HepG2 (cell line): ENCODE results near the gene OR5T3.

Experiments used
- BCL3 ChIP-seq: sonication (generic); formaldehyde crosslinking; IDR thresholded peaks from 2 replicates; pipeline ENCODE4 v1.5.1; 2020; ENCODE audit warnings: mild to moderate bottlenecking, missing genetic modification reagents, moderate library complexity
- EP300 ChIP-seq, 3 experiments: sonication (generic) in 1 of 3; formaldehyde crosslinking in 1 of 3; IDR thresholded peaks; 2 replicates each; pipeline versions ENCODE4 v1.5.1 to v1.6.1; 2011 to 2020; ENCODE audit warnings: low read depth in 2 of 3, low read length in 2 of 3, borderline replicate concordance in 1 of 3, improper control_type of control experiment in 1 of 3, mild to moderate bottlenecking in 1 of 3, missing genetic modification reagents in 1 of 3, moderate library complexity in 1 of 3
- HNF1A ChIP-seq, 2 experiments: sonication (generic) in 1 of 2; formaldehyde crosslinking in 1 of 2; IDR thresholded peaks; 2 replicates each; pipeline versions ENCODE4 v1.4.0 to v1.6.1; 2016 to 2020; ENCODE audit warnings: borderline replicate concordance in 1 of 2, low read depth in 1 of 2, mild to moderate bottlenecking in 1 of 2, missing genetic modification reagents in 1 of 2
- MLX ChIP-seq: IDR thresholded peaks from 2 replicates; pipeline ENCODE4 v1.6.1; 2016
- ZNF121 ChIP-seq: sonication (generic); formaldehyde crosslinking; IDR thresholded peaks from 2 replicates; pipeline ENCODE4 v1.5.0; 2020; ENCODE audit warnings: mild to moderate bottlenecking, missing genetic modification reagents
- ZNF44 ChIP-seq: sonication (generic); formaldehyde crosslinking; IDR thresholded peaks from 2 replicates; pipeline ENCODE4 v1.5.1; 2020; ENCODE audit warnings: mild to moderate bottlenecking, missing genetic modification reagents

GRCh38 chr11:56234155-56234554 is 17.9 kb upstream of the OR5T3 start, which contains the start of gene OR5T2:
- no peak for TF ChIP-seq BCL3
- no peak for TF ChIP-seq MLX
- TF ChIP-seq HNF1A (IDR thresholded peaks at IDR 0.05; ENCODE audit: low read depth) = no peak
- TF ChIP-seq HNF1A (CRISPR knock-in tag; IDR thresholded peaks at IDR 0.05; ENCODE audit: borderline replicate concordance) = no peak
- no peak for TF ChIP-seq ZNF44
- no peak for TF ChIP-seq EP300 (IDR thresholded peaks at IDR 0.05; ENCODE audit: low read depth in 2 of 2, low read length in 2 of 2)
- TF ChIP-seq EP300 (CRISPR knock-in tag; IDR thresholded peaks at IDR 0.05; ENCODE audit: borderline replicate concordance) = no peak
- no peak for TF ChIP-seq ZNF121
